ENCODE data around the gene EFEMP1. TPM values are rescaled to one million over a fixed set of nuclear protein-coding genes. Genes with fewer than 3 reads are reported as not detected.

EFEMP1 gene
- total RNA-seq, 1 donor from 2014 or later = 10,451 TPM

GRCh38 chr2:55826246-55826645, 97.3 kb downstream of the EFEMP1 start:
- DNase-seq = no peak

- no peak for DNase-seq
Measured at GRCh38 chr2:55824551-55825096, 99.0 kb downstream of the EFEMP1 start.

Other genes with a start within 250 kb of the EFEMP1 start
- 17.5 and 32.1 TPM in 2 replicates for gene PNPT1, start 229.9 kb downstream of the EFEMP1 start, total RNA-seq